DMS153 treated with DMSO at 0.1 percent for 48 hours (cell line): Measurements from ENCODE around the gene ADAM23.
"Not testable (repeated sequence)": the region's sequence is repeated elsewhere in the genome, so short reads cannot be mapped to it uniquely, and the experiment has no call there.

ENCODE experiments used
- DNase-seq: peaks from one replicate; lab custom pipeline; 2025; ENCODE audit not compliant: unreplicated experiment; lab: John Stamatoyannopoulos, UW

ADAM23 gene

GRCh38 chr2:206442833-206443734, at the start of gene ADAM23:
Gene ADAM23 (plus strand): TSS chr2:206443532. CDS start chr2:206443867, 335 bp downstream.
- peak; percentile 22 for DNase-seq

GRCh38 chr2:206396211-206396610, 47.1 kb upstream of the ADAM23 start:
- DNase-seq, result no peak

DNA sequence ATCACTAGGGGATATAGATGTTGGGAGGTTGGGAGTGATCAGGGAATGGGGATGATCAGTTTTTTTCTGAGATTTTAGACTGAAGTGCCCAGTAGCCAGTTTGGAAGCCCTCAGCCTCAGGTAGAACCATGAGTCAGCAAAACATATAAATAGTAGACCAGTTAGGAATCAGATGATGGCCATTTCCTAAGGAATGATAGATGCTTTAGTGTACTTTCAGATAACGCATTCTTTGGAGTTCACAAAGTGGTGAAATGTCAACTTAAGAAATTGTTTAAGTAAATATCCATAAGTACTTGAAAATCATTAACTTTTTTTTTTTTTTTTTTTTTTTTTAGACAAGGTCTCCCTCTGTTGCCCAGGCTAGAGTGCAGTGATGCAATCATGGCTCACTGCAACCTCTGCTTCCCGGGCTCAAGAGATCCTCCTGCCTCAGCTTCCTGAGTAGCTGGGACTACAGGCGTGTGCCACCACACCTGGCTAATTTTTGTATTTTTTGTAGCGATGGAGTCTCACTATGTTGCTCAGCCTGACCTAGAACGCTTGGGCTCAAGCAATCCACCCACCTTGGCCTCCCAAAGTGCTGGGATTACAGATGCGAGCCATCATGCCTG, 40.3 kb upstream of the ADAM23 start:
- DNase-seq, result not testable (repeated sequence)

DNA sequence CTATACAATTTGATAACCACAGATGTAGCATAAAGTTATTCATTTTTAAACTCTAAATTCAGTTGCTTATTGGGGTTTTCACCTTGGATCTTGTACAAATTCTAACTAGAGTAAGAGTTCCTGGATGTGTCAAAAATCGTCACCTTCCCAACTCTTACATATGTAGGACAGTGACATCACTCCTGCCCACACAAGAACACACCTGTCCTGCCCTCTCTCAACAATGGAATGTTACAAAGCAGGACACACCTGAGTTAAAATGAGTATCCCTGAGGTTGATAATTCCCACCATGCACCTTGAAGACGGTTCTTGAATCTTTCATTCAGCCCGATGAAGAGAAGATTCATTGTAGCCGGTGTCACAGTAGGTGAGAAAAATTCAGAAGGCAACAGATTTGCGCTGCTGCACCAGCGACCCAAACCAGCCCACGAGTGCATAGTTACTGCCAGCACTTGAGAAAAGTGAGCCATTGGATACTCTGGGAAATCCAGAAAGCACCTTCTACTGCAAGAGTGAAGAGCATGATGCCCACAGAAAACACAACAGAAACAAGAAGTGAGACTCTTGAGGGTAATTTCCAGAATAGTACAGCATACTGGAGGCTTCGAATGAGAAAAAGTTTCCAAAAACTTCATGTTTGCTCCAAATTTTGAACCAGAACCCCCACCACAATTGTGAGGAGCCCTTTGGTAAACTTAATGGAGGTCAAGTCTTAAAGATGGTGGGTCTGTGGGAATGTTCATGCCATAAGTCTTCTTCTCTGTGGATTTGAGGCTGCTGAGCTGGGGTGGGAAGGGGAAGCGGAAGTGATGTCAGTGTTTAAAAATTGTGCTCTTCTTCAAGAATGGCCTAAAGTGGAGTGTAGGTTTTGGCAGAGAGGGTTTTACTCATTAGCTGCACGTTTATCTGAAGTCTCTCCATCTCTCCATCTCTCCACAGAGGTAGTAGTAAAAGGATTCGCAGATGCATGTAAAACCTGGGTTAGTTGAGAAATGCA, 34.7 kb upstream of the ADAM23 start:
- no peak for DNase-seq

GRCh38 chr2:206410714-206411113, 32.6 kb upstream of the ADAM23 start:
- no peak for DNase-seq

DNA sequence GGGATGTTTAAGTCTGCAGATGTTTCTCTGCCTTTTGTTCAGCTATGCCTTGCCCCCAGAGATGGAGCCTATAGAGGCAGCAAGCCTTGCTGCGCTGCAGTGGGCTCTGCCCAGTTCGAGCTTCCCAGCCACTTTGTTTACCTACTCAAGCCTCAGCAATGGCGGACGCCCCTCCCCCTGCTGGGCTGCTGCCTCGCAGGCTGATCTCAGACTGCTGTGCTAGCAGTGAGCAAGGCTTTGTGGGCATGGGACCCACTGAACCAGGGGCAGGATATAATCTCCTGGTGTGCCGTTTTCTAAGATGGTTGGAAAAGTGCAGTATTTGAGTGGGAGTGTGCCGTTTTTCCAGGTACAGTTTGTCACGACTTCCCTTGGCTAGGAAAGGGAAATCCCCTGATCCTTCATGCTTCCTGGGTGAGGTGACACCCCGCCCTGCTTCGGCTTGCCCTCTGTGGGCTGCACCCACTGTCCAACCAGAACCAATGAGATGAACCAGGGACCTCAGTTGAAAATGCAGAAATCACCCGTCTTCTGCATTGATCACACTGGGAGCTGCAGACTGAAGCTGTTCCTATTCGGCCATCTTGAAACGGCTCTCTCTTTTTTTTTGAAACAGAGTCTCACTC, 27.6 kb upstream of the ADAM23 start:
- DNase-seq, result no peak

- no peak for DNase-seq
Observed at GRCh38 chr2:206418968-206419367, 24.4 kb upstream of the ADAM23 start.

DNA sequence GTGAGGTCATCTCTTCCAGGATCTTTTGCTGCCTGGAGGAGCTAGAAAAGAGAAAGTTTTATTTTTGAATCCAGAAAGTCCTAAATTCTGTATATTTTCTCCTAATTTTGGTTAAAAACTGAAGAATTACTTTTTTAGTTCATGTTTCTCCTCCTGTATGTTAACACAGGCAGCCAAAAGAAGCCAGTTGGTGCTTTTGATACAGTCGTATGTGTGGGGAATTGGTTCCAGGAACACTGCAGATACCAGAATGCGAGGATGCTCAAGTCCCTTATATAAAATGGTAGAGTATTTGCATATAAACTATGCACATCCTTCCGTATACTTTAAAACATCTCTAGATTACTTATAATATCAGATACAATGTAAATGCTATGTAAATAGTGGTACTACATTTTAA, 22.6 kb upstream of the ADAM23 start:
- DNase-seq, result no peak

- DNase-seq, result no peak
Observed at GRCh38 chr2:206422493-206422892, 20.8 kb upstream of the ADAM23 start.

DNA sequence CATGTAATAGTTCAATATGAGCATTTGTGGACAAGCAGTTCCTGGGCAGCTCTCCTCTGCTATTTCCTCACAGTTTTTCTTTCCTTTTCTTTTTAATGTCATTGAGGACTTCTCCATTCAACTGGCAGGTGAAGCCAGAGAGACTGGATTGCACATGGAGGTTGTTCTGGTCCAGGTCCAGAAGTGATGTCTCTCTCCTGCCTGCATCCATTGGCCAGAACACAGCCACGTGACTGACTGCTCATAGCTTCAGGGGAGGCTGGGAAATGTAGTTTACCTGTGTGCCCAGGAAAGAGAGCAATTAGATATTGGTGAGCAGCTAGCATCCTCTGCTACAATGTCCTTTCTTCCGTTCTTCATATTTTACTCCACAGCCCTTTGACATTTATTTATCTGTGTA, 20.2 kb upstream of the ADAM23 start:
- peak; percentile 38 for DNase-seq

GRCh38 chr2:206424134-206424533, 19.2 kb upstream of the ADAM23 start:
- no peak for DNase-seq

DNA sequence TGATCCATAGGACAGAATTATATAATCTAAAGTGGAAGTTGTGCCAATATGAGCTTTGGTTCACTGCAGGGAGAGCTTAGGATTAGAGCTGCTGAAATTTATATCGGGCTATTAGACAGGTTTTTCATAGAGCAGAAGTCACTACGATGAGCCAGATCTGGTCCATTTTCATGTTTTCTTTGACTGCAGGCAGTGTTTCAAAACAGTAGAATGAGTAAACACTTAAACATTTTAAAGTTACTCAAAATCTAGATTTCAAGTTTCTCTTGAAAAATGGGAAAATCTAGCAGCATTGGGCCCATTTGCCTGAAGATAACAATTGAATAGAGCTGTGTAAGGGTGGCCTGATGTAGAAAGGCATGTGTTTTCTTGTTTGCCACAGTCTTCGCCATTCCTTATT, 14.5 kb upstream of the ADAM23 start:
- no peak for DNase-seq

GRCh38 chr2:206430452-206430851, 12.9 kb upstream of the ADAM23 start:
- DNase-seq, result no peak

DNA sequence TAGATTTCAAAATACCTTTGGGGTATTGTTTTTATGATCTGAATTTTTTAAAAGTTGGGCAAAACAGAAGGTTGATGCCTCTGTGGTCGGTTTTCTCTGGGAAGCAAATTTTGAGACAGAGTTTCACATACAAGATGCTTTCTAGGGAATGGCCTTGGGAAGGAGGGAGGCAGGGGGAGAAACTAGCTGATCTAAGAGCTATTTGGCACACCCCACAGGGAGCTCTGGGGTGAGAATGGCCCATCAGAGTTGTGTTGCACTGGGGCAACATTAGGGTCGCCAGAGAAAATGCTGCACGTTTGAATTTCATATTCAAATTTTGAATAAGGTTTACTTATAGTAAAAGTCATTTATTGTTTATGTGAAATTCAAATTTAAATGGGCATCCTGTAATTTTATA, 11.9 kb upstream of the ADAM23 start:
- no peak for DNase-seq

- no peak for DNase-seq
Observed at GRCh38 chr2:206432193-206433082, 10.9 kb upstream of the ADAM23 start.

DNA sequence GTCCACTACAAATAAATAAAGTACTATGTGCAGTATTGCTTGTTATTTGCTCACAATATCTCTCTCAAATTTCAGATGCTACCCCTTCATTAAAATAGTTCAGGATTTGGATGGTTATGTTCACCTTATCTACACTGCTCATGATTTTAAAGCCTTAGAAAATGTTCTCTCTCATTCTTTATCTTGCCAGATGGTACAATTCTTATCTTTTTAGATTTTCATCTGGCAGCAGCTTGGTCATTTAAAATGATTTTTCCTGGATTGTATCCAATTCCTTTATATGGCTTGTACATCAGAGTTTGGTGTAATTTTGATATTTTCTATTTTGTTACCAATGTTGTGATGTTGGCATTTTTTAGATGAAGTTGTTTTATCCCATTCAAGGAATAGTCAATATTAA, 10.1 kb upstream of the ADAM23 start:
- no peak for DNase-seq

DNA sequence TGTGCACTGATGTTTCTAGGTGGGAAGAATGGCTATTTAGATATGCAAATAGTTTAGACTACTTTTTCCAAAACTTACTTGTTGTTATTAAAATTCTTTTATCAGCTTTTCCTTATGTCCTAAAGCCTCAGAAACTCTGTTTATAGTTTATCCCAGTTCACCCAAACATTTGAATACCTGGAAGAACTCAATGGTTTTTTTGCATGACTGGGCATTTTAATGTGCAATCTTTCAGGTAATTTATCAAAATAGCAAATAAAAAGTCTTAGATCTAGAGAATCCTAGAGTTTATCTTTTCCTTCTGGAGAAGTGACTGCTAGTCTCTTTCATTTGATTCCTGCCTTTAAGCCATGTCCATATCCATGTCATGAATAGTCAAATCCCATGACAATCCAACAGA, 9.6 kb upstream of the ADAM23 start:
- DNase-seq, result no peak

- no peak for DNase-seq
Observed at GRCh38 chr2:206435742-206436141, 7.6 kb upstream of the ADAM23 start.

GRCh38 chr2:206438196-206438724, 5.1 kb upstream of the ADAM23 start:
- no peak for DNase-seq

DNA sequence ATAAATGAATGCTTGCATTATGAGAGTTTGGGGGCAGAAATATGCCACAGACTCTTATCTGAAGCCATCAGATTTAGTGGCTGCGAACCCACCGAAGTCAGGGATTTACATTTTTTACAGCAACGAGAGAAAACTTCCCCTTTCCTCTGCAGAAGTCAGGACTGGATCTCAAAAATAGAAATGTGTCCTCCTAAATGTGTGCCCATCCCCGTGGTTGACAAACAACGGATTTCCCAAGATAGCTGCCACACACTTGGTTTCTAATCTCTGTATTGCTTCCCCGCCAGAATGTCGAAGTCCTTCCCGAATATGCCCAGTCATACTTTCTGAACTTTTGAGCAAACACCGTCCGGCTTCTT, 879 bp upstream of the ADAM23 start:
- DNase-seq, result no peak
